HG03159 (cell line): ENCODE measurements around the gene FARP2.
"Not testable (repeated sequence)": the region's sequence is repeated elsewhere in the genome, so short reads cannot be mapped to it uniquely, and the experiment has no call there.

Experiments used
- ATAC-seq: cut with Tn5 transposase; IDR thresholded peaks from one replicate; pipeline ENCODE4 v1.9.1; 2021; ENCODE audit warnings: mild to moderate bottlenecking, moderate library complexity; ENCODE audit not compliant: unreplicated experiment

FARP2 gene

DNA sequence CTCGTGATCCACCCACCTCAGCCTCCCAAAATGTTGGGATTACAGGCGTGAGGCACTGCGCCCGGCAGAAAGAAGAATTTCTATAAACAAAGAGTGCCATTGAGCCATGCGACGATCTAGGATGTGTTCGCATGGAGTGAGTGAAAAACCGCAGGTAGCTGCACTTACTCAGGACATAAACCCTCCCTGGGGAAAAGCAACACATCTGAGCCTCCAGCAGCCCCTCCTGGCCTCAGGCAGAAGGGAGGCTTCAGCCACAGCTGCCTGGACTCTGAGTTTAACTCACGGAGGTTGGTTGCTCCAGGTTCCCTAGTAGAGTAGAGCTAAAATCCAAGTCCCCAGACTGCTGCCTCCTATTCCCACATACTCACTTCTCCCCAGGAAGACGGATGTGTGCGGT lies 163.6 kb downstream of the FARP2 start:
- ATAC-seq = no peak

DNA sequence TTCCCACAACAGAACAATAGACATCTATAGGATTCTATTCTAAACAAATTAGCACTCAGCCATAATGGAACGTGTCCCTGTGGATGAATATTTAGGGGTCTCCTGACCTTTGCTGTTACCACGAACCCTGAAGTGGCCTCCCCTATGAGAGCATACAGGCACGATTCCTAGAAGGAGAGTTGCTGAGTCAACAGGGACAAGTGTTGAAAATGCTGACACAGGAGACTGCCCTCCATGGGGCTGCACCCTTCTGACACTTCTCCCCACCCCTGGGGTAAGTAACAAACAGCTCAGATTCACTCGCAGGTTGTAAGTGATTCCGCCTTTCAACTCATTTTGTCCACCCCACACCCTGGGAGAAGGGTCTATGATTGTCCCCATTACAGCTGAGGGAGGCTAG lies 166.4 kb downstream of the FARP2 start:
- ATAC-seq = no peak

DNA sequence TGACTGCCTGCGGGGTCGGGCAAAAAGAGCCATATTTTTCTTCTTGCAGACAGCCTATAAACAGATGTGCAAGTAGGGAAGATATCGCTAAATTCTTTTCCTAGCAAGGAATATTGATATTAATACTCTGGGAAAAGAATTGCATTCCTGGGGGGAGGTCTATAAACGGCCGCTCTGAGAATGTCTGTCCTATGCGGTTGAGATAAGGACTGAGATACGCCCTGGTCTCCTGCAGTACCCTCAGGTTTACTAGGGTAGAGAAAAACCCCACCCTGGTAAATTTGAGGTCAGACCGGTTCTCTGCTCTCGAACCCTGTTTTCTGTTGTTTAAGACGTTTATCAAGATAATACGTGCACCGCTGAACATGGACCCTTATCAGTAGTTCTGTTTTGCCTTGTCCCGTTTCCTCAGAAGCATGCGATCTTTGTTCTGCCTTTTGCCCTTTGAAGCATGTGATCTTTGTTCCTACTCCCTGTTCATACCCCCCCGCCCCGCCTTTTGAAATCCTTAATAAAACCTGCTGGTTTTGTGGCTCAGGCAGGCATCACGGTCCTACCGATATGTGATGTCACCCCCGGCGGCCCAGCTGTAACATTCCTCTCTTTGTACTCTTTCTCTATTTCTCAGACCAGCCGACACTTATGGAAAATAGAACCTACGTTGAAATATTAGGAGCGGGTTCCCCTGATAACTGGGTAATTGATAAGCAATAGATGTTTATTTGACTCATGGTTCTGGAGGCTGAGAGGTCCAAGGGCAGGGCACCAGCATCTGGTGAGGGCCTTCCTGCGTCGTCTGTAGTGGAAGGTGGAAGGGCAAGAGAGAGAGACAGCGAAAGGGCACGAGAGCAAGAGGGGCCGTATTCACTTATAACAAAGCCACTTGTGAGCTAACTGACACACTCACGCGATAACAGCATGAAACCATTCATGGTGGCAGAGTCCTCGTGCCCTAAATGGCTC lies 170.0 kb downstream of the FARP2 start:
- ATAC-seq = not testable (repeated sequence)

DNA sequence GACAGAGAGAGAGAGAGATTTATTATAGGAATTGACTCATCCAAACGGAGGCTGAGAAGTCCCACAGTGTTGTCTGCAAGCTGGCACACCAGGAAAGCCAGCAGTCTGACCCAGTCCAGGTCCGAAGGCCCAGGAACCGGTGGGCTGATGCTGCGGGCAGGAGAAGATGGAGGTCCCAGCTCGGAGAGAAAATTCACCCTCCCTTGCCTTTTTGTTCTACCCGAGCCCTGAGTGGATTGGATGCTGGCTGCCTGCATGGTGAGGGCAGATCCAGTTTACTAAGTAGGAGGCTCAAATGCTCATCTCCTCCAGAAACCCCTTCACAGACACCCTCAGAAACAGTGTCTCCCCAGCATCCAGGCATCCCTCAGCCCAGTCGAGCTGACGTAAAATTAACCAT lies 174.5 kb downstream of the FARP2 start:
- ATAC-seq = no peak

DNA sequence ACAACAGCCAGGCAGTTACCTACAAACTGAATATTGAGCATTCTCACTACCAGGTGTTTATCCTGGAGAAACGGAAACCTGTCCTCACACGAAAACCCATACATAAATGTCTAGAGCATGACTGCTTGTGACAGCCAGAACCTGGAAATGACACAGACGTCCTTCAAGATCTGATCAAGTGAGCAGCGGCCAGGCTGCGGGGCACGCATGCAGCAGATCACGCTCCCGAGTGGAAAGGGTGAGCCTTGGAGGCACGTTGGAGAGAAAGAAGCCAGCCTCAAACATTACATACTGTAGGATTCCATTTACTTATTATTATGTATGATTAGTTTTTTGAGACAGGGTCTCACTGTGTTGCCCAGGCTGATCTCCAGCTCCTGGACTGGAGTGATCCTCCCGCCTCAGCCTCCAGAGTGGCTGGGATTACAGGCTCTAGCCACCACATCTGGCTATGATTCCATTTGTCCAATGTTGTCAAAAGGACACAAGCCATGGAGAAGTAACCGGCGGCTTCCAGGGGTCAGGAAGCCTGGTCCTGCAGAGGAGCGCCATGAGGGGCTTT lies 175.2 kb downstream of the FARP2 start:
- ATAC-seq = no peak

DNA sequence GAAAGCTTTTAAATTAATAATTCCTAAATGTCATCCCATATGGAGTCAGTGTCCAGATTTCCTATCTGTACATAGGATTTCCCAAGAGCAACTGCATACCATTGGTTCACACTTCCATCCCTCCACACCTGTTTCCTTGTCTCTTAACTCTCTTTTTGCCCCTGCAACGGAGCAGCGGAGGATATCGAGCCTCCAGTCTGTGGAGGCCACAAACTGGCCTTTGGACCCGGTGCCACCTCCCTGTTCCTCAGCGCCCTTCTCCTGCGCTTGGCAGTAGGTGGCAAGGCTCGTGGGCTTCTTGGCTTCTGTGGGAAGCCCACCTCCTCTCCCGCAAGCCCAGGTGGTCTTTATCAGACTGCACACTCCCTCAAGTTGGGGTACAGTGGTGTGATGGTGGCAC lies 176.1 kb downstream of the FARP2 start:
- ATAC-seq = no peak

DNA sequence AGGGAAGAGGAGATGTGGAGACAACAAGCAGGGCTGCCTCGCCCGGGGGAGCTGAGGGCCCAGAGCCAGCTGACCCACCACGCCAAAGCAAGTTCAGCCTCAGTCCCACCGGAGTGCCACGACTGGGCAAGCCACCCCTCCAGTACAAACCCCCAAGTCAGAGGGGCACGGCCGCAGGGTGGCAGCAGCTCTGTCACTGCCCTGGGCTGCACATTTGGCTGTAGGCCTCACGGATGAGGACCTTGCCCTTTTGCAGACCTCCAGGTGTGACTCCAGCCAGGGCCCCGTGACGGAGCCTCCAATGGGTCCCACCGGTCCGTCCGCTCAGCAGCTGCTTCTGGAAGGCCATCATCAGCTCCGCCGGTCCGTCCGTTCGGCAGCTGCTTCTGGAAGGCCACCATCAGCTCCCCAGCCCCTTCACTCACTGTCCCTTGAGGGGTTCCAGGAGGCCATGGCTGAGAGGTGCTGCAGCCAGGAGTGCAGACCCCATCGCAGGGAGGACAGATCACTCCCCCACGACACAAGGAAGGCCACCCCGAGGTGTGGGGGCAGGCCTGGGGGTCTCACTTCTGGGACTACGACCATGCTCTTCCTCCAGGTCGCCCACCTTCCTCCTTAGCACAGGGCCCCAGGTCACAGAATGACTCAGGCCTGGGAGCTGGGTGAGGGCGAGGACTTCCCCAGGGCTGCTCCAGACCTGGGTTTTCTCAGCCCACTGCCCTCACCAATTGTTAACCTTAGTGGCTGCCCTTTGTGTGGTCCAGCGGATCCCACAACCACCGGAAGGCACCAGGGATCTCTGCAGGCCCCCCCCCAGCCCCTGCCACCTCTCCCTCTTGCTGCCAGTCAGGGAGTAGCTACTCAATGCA lies 176.9 kb downstream of the FARP2 start:
- no peak for ATAC-seq

DNA sequence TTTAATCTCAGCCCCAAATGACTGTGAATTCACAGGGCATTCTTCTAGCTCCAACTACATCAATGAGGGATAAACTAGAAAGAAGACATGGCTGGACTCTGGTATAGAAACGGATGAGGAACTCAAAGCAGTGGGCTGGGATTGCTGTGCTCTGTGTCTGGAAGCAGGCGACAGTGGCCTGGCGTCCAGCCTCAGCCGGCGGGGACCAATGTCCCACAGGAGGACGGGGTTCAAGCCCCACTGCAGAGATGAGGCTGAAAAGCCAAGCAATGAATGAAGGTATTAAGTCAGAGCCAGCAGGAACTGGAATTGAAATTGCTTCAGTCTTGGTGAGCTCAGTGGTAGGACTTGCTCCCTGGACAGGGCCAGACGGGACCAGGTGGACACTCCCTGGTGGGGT lies 178.2 kb downstream of the FARP2 start:
- ATAC-seq = no peak

DNA sequence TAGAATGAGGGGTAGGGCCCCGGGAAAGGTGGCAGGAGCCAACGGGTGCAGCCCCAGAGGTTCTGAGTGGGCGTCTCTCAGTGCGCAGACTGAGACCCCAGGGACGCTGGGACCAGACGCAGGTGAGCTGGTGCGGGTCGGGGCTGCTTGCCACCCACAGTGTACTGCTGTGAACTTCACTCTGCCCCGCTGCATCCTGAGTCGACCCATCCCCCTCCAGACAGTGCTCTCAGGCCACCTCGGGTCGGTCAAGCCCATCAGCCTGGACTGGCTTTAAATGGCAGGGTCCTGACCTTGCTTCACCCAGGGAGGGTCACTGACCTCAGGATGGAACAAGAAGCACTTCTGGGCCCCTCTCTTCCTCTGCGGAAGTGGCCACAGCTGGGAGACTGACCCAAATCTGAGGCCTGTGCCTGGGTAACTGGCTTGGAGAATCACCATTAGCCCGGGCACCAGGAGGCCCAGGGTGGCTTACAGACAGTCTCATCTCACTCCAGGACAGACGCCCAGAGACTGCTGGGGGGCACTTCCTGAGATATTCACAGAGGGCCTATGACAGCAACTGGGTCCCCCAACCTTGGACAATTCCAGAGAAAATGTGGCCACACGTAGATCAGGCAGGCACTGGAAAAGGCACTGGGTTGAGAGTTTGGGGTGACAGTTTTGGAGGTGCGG lies 178.8 kb downstream of the FARP2 start:
- no peak for ATAC-seq

DNA sequence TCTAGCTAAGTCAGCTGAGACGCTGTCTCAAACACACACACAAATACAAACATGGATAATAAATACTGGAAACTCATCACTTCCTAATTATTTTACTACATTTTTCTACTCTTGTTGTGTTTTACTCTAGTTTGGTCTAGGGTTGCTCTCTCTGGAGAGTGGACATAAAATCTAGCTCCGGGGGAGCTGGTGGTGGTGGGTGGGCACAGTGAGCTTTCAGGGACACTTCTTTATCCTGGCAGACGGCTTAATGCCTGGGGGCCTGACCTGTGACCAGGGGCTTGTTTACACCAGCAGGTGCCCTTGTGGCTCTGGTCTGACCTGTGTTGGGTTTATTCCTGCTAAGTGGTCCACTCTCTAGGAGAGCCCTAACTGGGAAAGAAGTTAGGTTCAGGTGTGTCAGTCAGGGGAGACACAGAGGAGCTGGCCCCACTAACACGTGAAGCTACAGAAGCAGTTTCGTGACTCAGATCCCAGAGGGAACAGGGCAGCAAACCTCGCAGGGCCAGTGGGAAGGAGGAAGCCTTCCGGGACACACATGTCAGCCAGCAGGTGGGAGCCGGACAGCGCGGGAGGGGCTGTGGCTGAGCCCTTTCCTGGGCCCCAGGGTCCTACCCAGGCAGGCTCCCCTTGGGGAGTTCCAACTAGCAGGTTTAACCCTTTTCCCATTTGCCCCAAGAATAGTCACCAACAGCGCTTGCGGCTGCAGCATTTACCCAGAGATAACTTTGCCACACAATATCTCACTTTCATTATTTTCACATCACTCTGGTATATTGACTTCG lies 180.0 kb downstream of the FARP2 start:
- no peak for ATAC-seq

DNA sequence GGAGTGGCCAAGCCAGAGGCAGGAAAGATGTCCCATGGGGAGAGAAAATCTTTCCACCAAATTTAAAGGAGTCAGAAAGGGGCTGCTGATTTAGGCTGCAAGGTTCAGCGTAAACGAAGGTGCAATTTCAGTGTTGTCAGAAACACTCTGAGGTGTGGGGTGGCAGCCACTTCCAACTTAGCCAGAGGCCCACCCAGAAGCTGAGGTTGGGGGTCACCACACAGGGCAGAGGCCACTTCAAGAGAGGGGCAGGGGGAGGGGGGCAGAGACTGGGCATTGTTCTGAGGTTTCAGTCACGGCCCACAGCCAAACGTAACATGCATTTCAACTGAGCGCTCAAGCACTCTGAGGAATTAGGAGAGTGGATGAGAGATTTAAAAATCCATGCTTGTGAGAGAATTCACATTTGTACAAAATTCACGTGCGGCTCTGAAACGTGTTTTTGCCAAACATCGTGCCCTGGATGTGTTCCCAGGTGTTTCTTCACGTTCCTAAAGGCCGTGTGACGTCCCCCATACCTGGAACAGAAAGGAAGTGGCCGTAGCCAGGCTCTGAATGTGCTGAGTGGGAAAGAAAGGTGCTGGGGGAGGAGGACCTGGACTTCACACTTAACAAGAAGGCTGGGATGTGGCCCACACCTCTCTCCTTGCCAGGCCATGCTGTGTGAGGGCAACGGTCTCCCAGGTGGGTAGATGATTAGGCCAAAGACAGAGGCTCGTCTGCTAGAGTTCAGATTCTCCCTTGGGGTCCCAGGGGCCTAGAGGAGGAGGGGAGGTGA lies 182.9 kb downstream of the FARP2 start:
- no peak for ATAC-seq

DNA sequence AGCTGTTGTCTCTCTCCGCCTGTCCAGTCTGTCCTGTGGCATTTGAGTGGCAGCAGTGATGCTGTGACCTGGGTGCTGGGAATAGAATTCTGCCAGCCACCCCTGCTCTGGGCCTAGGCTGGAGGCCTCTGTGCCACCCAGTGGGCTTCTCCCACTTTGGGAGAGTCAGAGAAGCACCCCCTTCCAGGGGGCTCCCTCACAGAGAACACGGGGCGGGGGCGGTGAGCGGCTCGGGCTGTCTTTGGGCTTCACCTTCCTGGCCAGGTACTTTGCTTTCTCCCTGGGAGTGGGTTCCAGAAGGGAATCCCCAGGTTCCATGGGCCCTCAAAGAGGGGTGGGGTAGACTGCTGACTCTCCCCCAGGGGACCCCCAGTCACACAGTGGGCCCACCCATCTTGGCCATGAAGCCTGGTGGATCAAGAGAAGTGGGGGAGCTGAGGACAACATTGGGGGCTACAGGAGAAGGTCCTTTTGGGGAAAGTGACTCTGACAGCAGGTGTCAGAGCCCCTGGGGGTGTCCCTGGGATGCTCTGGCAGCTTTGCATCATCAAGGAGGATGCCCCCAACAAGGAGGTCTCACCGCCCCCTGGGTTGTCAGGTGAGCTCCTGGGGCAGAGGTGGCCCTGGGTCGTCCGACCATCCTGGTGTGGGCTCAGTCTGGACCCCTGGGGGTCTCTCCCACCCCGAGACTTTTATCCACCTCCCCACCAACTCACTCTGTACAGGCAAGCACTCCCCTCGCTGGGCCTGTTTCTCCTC lies 183.7 kb downstream of the FARP2 start:
- ATAC-seq = no peak

DNA sequence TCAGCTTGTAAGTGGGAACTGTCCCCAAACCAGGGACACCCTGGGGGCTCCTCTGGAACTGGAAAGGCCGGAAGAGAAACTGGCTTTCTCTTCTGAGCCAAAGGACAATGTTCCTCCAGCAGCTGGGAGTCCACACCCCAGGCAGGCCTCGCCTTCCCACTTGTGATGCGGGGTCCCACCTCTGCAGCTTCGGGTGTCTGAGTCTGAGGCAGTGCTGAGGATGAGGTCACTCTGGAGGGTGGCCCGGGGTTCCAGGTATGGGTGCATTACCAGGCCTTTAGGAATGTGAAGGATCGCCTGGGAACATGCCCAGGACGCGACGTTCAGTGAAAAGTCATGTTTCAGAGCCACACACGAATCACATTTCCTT lies 184.3 kb downstream of the FARP2 start:
- no peak for ATAC-seq

DNA sequence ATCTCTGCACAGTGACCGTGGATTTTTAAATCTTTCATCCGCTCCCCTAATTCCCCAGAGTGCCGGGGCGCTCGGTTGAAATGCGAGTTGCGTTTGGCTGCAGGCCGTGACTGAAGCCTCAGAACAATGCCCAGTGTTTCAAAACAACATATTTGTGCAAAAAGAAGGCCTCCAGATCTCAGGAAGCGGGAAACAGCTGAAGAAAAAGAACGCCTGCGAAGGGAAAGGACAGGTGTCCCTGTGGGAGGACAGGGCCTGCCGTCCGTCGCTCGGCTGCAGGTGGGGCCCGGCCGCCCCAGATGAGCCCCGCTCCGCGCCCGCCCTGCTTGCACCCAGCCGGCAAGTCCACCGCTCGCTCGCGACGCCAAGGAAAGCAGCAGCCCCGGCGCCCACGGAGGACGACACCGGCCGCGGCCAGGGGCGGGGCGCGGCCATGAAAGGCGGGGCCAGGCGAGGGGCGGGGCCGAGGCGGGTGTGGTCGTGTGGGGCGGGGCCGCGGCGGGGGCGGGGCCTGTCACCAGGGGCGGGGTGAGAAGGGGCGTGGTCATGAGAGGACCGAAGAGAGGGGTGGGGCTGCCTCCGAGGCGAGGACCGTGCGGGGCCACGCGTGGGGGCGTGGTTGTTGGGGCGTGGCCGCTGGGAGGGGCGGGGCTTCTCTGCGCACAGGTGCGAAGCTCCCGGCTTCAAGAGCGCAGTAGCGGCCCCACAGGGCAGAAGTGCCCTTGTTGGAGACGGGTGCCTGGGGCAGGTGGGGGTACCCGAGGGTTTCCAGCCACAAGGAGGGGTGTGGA lies 184.9 kb downstream of the FARP2 start:
- ATAC-seq = no peak

DNA sequence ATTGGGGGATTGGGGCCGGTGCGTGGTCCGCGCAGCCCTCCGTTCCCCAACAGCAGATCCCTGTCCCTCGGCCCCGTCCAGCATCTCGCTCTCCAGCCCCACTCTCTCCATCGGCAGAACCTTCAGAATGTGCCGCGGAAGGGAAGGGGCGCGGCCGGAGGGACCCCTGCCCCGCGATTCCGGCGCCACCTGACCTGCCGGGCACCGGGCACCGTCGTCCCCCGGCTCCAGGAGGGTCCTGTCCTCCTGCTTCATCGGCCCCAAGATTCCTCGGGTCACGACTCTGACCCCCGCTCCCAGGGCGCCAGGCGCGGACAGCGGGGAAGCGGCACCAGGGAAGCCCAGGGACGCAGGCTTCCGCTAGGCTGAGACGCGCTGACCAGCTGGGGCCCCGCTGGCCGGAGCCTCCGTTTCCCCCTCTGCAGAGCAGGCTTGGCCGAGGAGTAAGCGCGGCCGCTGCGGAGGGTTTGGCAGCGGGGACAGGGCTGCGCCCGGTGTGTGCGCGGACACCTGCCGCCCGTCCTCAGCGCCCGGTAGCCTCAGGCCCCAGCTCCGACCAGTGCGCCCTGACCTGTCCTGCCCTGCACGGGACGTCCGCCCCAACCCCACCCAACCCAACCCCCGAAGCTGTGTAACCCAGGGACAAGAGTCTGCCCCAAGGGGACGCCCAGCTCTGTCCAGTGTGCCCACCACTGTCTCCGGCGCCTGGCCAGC lies 185.6 kb downstream of the FARP2 start:
- ATAC-seq = no peak

DNA sequence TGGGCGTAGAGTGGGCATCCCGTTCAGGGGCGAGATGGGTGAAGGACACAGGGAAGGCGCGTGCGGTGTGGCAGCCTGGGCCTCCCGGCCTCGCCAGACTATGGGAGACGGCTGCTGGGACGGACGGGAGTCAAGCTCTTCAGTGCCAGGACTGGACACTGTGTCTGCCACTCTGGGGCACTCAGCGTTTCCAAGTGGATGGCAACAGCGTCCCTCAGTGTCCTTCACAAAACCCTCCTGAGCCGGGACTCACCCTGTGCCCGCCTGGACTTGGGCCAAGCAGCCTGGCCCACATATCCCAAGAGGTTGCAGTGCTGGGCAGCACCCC lies 186.2 kb downstream of the FARP2 start:
- ATAC-seq = no peak
